GM19193 (cell line): ENCODE measurements around the gene DPP6.

Experiments
- POLR2A ChIP-seq: IDR thresholded peaks from 4 replicates; pipeline ENCODE4 v1.6.1; 2011; ENCODE audit not compliant: insufficient read depth, insufficient read length; ENCODE audit errors: extremely low read depth

The DPP6 gene

GRCh38 chr7:154372011-154372601 lies 319.9 kb downstream of the DPP6 start:
- TF ChIP-seq POLR2A: no peak

- no peak for TF ChIP-seq POLR2A
Observed at GRCh38 chr7:154373956-154374355, 321.8 kb downstream of the DPP6 start.

GRCh38 chr7:154375956-154376355 lies 323.8 kb downstream of the DPP6 start:
- no peak for TF ChIP-seq POLR2A

- no peak for TF ChIP-seq POLR2A
Observed at GRCh38 chr7:154380771-154381170, 328.6 kb downstream of the DPP6 start.

GRCh38 chr7:154383045-154383444 lies 330.8 kb downstream of the DPP6 start:
- no peak for TF ChIP-seq POLR2A

GRCh38 chr7:154385214-154385613 lies 333.0 kb downstream of the DPP6 start:
- TF ChIP-seq POLR2A: no peak

- no peak for TF ChIP-seq POLR2A
Observed at GRCh38 chr7:154387252-154387651, 335.1 kb downstream of the DPP6 start.

- TF ChIP-seq POLR2A: no peak
Observed at GRCh38 chr7:154388412-154388811, 336.2 kb downstream of the DPP6 start.

GRCh38 chr7:154388999-154389398 lies 336.8 kb downstream of the DPP6 start:
- no peak for TF ChIP-seq POLR2A

- no peak for TF ChIP-seq POLR2A
Observed at GRCh38 chr7:154390961-154391360, 338.8 kb downstream of the DPP6 start.

GRCh38 chr7:154394804-154395203 lies 342.6 kb downstream of the DPP6 start:
- no peak for TF ChIP-seq POLR2A

GRCh38 chr7:154406312-154406711 lies 354.1 kb downstream of the DPP6 start:
- no peak for TF ChIP-seq POLR2A

- no peak for TF ChIP-seq POLR2A
Observed at GRCh38 chr7:154409703-154410311, 357.6 kb downstream of the DPP6 start.

GRCh38 chr7:154412105-154412504 lies 359.9 kb downstream of the DPP6 start:
- TF ChIP-seq POLR2A: no peak

- no peak for TF ChIP-seq POLR2A
Observed at GRCh38 chr7:154415709-154416399, 363.7 kb downstream of the DPP6 start.

- no peak for TF ChIP-seq POLR2A
Observed at GRCh38 chr7:154416714-154417113, 364.5 kb downstream of the DPP6 start.
